Left cardiac atrium (tissue), 4 donors: ENCODE results near the gene VSIG1. TPM values are rescaled to one million over a fixed set of nuclear protein-coding genes. Genes with fewer than 3 reads are reported as not detected.

ENCODE experiments used
- ATAC-seq, 2 donors: fragments of 200-7000 bp; cut with Tn5 transposase; one replicate each; pipeline ENCODE4 v1.9.1; 2020; ENCODE audit warnings: mild to moderate bottlenecking in 2 of 2, moderate library complexity in 2 of 2
- DNase-seq: peaks from one replicate; pipeline ENCODE4 v3.0.0-alpha.2; 2020
- intact Hi-C, 2 donors: fragments of 100-400 bp; cut with DNase I; formaldehyde crosslinking; loops; one replicate each; pipeline versions ENCODE4 v1.14.1 to v1.15.1; 2022 to 2023
- total RNA-seq, 2 donors: library from RNA; stranded (reverse); fragmentation: NEBNext Ultra II Directional; extraction: Animal tissue kit (Norgen Biotek cat#: 25700); gene quantifications; one replicate each; pipeline ENCODE4 v1.2.1, GENCODE V29; 2021
- donor health status: DM: no; HTN: yes; CAD: no.
- donor health status: DM: no; HTN: yes; CAD: no; lungs with severe emphysema.
- donor health status: DM: yes; HTN: yes; CAD: no.
- donor health status: Dilated cardiomyopathy.

VSIG1 gene
- total RNA-seq, 2 donors from 2014 or later = not detected

- no peak for ATAC-seq
- intact Hi-C loops = no loop called here
- DNase-seq = no peak
These were observed 10.7 kb downstream of the VSIG1 start for GRCh38 chrX:108055546-108055945.

GRCh38 chrX:108059801-108060200 lies 14.9 kb downstream of the VSIG1 start:
- ATAC-seq (no peak), DNase-seq (no peak)
- intact Hi-C loops = no loop called here

DNA sequence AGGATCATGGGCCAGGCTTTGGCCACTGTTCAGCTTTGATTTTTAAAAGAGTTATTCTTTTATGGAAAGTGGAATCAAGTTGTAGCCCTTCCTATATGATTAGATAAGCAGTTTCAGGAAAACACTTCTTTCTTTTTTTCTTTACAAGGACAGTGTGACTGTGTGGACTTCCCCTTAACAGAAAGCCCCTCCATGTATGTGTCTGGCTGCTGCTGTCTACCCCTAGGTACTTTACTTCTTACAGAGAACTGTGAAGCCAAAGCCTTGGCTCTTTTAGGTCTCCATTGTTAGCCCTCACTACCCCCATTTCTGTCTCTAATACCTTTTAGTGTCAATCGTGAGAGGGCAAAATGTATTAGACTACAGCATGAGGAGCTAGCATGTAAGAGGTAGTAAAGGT lies 19.1 kb downstream of the VSIG1 start:
- no peak for ATAC-seq
- intact Hi-C loops = no loop called here
- DNase-seq = no peak

- ATAC-seq (no peak), DNase-seq (no peak)
- intact Hi-C loops = no loop called here
These were observed 19.7 kb downstream of the VSIG1 start for GRCh38 chrX:108064613-108065012.

- no peak for DNase-seq
- intact Hi-C loops = no loop called here
These were observed 23.3 kb downstream of the VSIG1 start for GRCh38 chrX:108068121-108068520.

DNA sequence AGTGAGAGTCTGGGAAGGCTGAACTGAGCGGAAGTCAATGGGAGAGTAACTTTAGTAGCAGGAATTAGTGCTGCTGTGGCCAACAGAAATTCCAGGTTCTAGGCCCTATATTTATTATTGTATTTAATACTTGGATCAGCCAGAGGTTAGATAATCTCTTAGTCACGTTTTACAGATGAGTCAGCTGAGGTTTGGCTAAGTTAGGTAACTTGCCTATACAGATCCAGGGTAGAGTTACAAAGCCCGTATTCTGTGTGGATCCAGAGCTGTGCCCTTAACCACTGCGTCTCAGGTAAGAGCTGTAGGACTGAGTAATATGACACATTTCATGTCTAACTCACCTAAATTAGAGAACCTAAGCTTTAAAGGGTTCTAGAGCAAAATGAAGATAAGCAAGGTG lies 26.0 kb downstream of the VSIG1 start:
- ATAC-seq (peak in 1 of 2 donors; percentile 54), DNase-seq (no peak)
- intact Hi-C loops = loop anchor here in 1 of 2 donors (5.0 kb wide), 1 partner anchor 71 kb away; no protein-coding TSS in a partner anchor

More at GRCh38 chrX:108068121-108068520, 23.3 kb downstream of the VSIG1 start:
- ATAC-seq = no peak

DNA sequence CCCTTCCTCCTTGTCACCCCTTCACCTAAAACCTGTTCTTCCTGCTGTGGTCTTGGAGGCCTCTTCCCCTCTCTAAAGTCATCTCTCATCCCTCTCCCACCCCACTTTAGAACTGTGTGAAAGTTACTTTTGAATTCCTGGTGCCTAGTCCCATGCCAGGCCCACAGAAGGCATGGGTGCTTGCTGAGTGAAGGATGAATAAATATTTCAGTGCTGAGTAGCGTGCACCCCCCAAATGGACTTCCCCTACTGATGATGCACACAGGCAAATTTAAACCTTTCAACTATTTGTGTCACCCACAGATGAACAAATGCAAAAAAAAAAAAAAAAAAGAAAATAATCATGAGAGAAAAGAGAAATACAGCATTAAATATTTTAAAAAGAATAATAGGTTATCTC lies 26.7 kb downstream of the VSIG1 start:
- DNase-seq = no peak
- intact Hi-C loops = loop anchor here in 1 of 2 donors (5.0 kb wide), 1 partner anchor 71 kb away; no protein-coding TSS in a partner anchor
- ATAC-seq = no peak

DNA sequence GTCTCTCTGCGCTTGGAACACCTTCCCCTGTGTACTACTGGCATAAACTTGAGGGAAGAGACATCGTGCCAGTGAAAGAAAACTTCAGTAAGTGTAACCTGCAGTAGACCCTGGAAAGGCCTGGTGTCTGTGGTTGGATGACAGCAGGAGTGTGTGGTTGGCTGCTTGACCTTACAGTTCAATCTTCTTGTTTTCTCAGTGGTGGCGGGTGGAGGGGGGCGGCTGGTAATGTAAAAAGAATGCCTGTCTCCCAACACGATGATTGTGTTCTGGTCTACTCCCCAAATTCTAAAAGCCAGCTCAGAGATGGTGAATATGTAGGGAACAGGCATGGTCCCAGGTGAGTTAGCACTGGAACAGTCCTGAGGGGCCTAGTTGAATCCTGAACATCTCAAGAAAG lies 27.9 kb downstream of the VSIG1 start:
- ATAC-seq = no peak
- intact Hi-C loops = loop anchor here in 1 of 2 donors (5.0 kb wide), 1 partner anchor 70 kb away; no protein-coding TSS in a partner anchor
- DNase-seq = no peak

DNA sequence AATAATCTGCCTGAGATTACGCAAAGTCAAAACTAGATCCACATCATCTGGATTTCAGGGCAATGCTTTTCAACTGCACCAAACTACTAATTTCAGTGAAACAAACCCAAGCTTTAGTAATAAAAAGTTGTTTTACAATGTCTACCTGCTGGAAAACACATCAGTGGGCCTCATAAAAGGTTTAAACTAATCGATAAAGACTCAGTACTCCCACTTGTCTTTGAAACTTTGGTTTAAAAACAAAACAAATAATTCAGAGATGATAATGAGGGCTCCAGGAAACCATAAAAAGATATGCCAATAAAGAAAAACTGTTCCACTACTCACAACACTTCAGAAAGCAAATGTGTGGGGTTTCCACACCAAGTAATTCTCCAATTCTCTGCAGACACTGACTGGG lies 36.2 kb downstream of the VSIG1 start:
- DNase-seq = no peak
- intact Hi-C loops = no loop called here
- no peak for ATAC-seq

DNA sequence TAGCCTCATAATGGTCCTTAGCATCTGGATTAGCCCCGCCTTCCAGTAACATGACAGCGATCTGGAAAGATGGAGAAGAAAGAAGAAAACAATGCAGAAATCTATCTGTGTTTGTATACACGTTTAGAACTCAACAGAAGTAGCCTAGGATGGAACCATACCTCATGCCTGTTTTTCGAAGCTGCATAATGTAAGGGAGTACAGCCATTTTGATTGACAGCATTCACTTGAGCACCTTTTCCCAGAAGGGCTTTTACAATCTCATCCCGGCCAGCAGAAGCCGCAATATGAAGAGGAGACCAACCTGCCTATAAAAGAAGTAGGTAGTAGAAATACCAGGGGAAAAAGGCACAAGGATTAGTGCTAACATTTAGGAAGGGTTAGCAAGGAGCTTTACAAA lies 42.9 kb downstream of the VSIG1 start:
- intact Hi-C loops = no loop called here
- no peak for DNase-seq
- ATAC-seq = no peak

GRCh38 chrX:108088511-108088910 lies 43.6 kb downstream of the VSIG1 start:
- intact Hi-C loops = no loop called here
- DNase-seq = no peak
- ATAC-seq = no peak

GRCh38 chrX:108090491-108091263 lies 45.8 kb downstream of the VSIG1 start:
- DNase-seq (no peak), ATAC-seq (no peak)
- intact Hi-C loops = no loop called here

GRCh38 chrX:108091264-108091877 lies 46.5 kb downstream of the VSIG1 start, which contains the start of the genes ATG4A and PSMD10:
Gene ATG4A, plus strand, starts transcription at chrX:108091778. Its CDS starts 49 bp downstream, at chrX:108091827.
Gene PSMD10, minus strand, starts transcription at chrX:108091542. Its CDS starts 22 bp downstream, at chrX:108091520.
- intact Hi-C loops = no loop called here
- DNase-seq (peak; percentile 94), ATAC-seq (peak; percentile 98 to 99)

GRCh38 chrX:108091878-108092291 lies 47.0 kb downstream of the VSIG1 start:
- intact Hi-C loops = no loop called here
- no peak for DNase-seq

DNA sequence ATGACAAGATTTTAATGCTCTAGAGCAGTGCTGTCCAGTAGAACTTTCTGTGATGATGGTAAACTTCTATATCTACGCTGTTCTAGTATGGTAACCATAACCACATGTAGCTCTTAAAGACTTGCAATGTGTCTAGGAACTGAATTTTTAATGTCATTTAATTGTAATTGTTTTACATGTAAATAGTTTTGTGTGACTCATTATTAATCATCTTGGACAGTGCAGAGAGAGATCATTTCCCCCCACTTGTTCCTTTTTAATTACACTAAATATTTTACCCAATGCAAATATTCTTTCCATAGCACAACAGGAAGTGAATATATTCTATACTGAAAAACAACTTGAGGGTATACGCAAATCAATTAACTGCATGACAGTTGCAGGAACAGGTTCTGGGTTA lies 52.5 kb downstream of the VSIG1 start:
- no peak for DNase-seq
- intact Hi-C loops = no loop called here
- ATAC-seq = no peak

More at GRCh38 chrX:108091878-108092291, 47.0 kb downstream of the VSIG1 start:
- ATAC-seq = peak in 1 of 2 donors; percentile 58

DNA sequence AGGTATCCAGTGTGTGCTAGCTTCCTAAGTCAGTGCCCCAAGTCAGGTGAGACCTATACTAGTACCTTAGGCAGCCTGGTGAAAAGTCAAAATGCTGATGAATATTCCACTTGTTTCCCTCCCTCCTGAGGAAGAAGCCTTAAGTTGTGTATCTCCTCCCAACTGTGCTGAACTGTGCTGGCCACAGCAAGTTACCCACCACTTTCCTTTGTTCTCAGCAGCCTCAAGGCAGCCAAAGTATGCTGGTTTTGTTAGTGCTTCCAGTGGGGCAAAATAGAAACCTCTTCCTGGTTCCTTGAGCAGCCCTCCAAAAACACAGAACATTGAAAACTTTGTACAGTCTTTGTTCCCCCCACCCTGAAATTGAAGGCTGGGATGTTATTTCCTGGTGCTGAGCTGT lies 60.6 kb downstream of the VSIG1 start:
- intact Hi-C loops = no loop called here
- DNase-seq (no peak), ATAC-seq (no peak)

- ATAC-seq = no peak
These were observed 69.7 kb downstream of the VSIG1 start for GRCh38 chrX:108114541-108114940.

GRCh38 chrX:108117988-108118387 lies 73.1 kb downstream of the VSIG1 start:
- intact Hi-C loops = no loop called here
- no peak for ATAC-seq

More at GRCh38 chrX:108114541-108114940, 69.7 kb downstream of the VSIG1 start:
- intact Hi-C loops = no loop called here
- DNase-seq = no peak

DNA sequence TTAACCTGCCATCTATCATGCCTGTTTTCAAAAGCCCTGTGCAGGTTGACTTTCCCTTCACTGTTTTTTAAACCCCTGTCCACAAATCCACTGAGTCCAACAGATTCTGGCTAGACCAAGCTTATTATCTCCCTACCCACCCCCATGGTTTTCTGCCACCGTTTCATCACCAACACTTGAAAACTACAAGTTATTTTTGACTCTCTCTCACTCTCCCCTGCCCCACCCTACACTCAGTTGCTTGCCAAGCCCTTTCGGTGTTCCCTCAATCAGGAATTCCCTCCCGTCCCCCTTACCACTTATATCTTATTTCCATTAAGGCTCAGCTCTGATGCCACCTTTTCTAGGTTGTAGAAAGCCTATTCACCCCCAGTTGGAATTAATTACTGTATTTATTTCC lies 76.4 kb downstream of the VSIG1 start:
- ATAC-seq = peak; percentile 58 to 69
- intact Hi-C loops = no loop called here
- no peak for DNase-seq

More at GRCh38 chrX:108117988-108118387, 73.1 kb downstream of the VSIG1 start:
- no peak for DNase-seq

DNA sequence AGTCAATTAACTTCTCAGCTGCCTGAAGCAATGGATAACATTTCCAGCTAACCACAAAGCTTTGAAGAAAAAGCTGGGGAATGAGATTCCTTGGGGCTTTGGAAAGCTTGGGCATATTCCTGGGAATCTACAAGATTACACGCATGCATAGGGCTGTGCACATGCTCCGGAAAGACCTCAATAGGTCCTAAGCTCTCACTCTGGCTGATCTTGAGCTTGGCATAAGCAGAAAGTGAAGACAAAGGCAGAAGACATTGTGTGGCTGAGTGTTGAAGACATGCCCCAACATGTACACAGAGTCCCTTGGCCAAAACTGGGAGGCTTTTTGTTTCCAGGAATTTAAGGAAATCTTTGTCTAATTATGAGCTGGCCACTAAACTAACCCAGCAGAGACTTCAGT lies 77.9 kb downstream of the VSIG1 start:
- intact Hi-C loops = no loop called here
- DNase-seq (no peak), ATAC-seq (no peak)
